OCI-LY7 (cell line): ENCODE data around the gene GOLGA6L10. TPM values are rescaled to one million over a fixed set of nuclear protein-coding genes. Genes with fewer than 3 reads are reported as not detected.
"Not testable (repeated sequence)": the region's sequence is repeated elsewhere in the genome, so short reads cannot be mapped to it uniquely, and the experiment has no call there.

Experiments used
- BruUV-seq: library from RNA; stranded (reverse); fragments of 400-500 nt; replicated peaks from 2 replicates; lab custom pipeline; 2021; lab: Mats Ljungman, UMichigan
- CTCF ChIA-PET: fragments of 300-600 bp; sonication (Branson Sonifier 250); formaldehyde crosslinking; loops from one replicate; lab custom pipeline; 2022; ENCODE audit warnings: antibody characterized with exemption; ENCODE audit not compliant: unreplicated experiment; lab: Charles Lee
- POLR2A ChIA-PET: fragments of 300-600 bp; sonication (Branson Sonifier 250); formaldehyde crosslinking; loops from one replicate; lab custom pipeline; 2022; ENCODE audit warnings: antibody characterized with exemption; lab: Charles Lee
- DNase-seq: peaks from one replicate; pipeline ENCODE4 v3.0.0-alpha.2; 2015; ENCODE audit warnings: low spot score
- H2AFZ ChIP-seq: fragments of 200-600 bp; sonication (generic), shearing (Covaris generic); 2 replicates; pipeline ENCODE4 v1.6.1; 2014; ENCODE audit warnings: mild to moderate bottlenecking, antibody characterized with exemption, low read length, moderate library complexity
- H3K27ac ChIP-seq: fragments of 200-600 bp; sonication (generic); 2 replicates; pipeline ENCODE4 v1.5.1; 2014; ENCODE audit warnings: mixed run types, low read depth, mild to moderate bottlenecking, moderate library complexity, low read length, inconsistent platforms; ENCODE audit not compliant: poor library complexity, severe bottlenecking
- H3K36me3 ChIP-seq: fragments of 200-600 bp; sonication (generic); 2 replicates; pipeline ENCODE4 v1.6.1; 2014; ENCODE audit warnings: mild to moderate bottlenecking, antibody characterized with exemption, low read length, moderate library complexity, mixed read lengths; ENCODE audit not compliant: insufficient read depth
- H3K4me1 ChIP-seq: fragments of 200-600 bp; sonication (generic); 2 replicates; pipeline ENCODE4 v1.5.1; 2014; ENCODE audit warnings: mild to moderate bottlenecking, low read length; ENCODE audit not compliant: insufficient read depth, poor library complexity, severe bottlenecking
- H3K4me2 ChIP-seq: fragments of 200-600 bp; sonication (generic); 2 replicates; pipeline ENCODE4 v1.6.1; 2014; ENCODE audit warnings: mild to moderate bottlenecking, low read length
- H3K4me3 ChIP-seq: fragments of 200-600 bp; sonication (generic); 2 replicates; pipeline ENCODE4 v1.5.1; 2014; ENCODE audit warnings: mild to moderate bottlenecking, low read depth, low read length; ENCODE audit not compliant: poor library complexity, severe bottlenecking
- H3K79me2 ChIP-seq: fragments of 200-600 bp; sonication (generic); 2 replicates; pipeline ENCODE4 v1.6.1; 2016; ENCODE audit warnings: low read depth, mild to moderate bottlenecking, low read length, moderate library complexity, mixed read lengths; ENCODE audit not compliant: insufficient read depth
- H3K9me2 ChIP-seq: fragments of 200-600 bp; sonication (generic); 2 replicates; pipeline ENCODE4 v1.6.1; 2016; ENCODE audit warnings: mild to moderate bottlenecking, low read length, mixed read lengths; ENCODE audit not compliant: insufficient read depth
- H3K9me3 ChIP-seq: fragments of 200-600 bp; sonication (generic); 2 replicates; pipeline ENCODE4 v1.6.1; 2014; ENCODE audit warnings: mild to moderate bottlenecking, mixed run types, low read length, mixed read lengths
- H4K20me1 ChIP-seq: fragments of 200-600 bp; sonication (generic); 2 replicates; pipeline ENCODE4 v1.6.1; 2014; ENCODE audit warnings: mild to moderate bottlenecking, antibody characterized with exemption, low read length, moderate library complexity, mixed read lengths; ENCODE audit not compliant: insufficient read depth
- intact Hi-C: fragments of 100-400 bp; cut with micrococcal nuclease; formaldehyde crosslinking; loops from one replicate; pipeline ENCODE4 v1.10.0; 2022; ENCODE audit not compliant: unreplicated experiment
- total RNA-seq, 2 experiments: library from RNA; depleted of rRNA in 1 of 2; stranded (reverse); fragments of >200 nt in 1 of 2; shearing (Covaris generic) in 1 of 2; gene quantifications; 2 replicates each; pipeline ENCODE4 v1.2.3, GENCODE V29; 2014 to 2022

The GOLGA6L10 gene
- total RNA-seq, 2 experiments from 2014 or later = 0.49 TPM; not detected in 1

- H3K4me1 ChIP-seq, POLR2A ChIA-PET, H3K9me2 ChIP-seq, BruUV-seq, H3K36me3 ChIP-seq, H3K4me3 ChIP-seq, H4K20me1 ChIP-seq, DNase-seq, H3K79me2 ChIP-seq, CTCF ChIA-PET, H2AFZ ChIP-seq, intact Hi-C loops, H3K27ac ChIP-seq, H3K9me3 ChIP-seq, H3K4me2 ChIP-seq: not testable (repeated sequence)
These were observed 11.2 kb downstream of the GOLGA6L10 start for GRCh38 chr15:82338053-82338452.

- CTCF ChIA-PET, H3K4me3 ChIP-seq, H3K79me2 ChIP-seq, H3K36me3 ChIP-seq, POLR2A ChIA-PET, H3K4me1 ChIP-seq, H3K9me3 ChIP-seq, H4K20me1 ChIP-seq, H2AFZ ChIP-seq, H3K9me2 ChIP-seq, H3K4me2 ChIP-seq, DNase-seq, intact Hi-C loops, BruUV-seq, H3K27ac ChIP-seq: not testable (repeated sequence)
These were observed 12.2 kb downstream of the GOLGA6L10 start for GRCh38 chr15:82337051-82337450.

- H3K4me3 ChIP-seq, H3K9me2 ChIP-seq, DNase-seq, intact Hi-C loops, H3K36me3 ChIP-seq, H2AFZ ChIP-seq, POLR2A ChIA-PET, H3K79me2 ChIP-seq, H3K4me1 ChIP-seq, H4K20me1 ChIP-seq, H3K9me3 ChIP-seq, BruUV-seq, CTCF ChIA-PET, H3K27ac ChIP-seq, H3K4me2 ChIP-seq: not testable (repeated sequence)
These were observed 13.1 kb downstream of the GOLGA6L10 start for GRCh38 chr15:82336180-82336647.

- BruUV-seq, POLR2A ChIA-PET, intact Hi-C loops: not testable (repeated sequence)
These were observed 14.3 kb downstream of the GOLGA6L10 start for GRCh38 chr15:82335006-82335405.

GRCh38 chr15:82334554-82334932, 14.7 kb downstream of the GOLGA6L10 start:
- H3K9me3 ChIP-seq, POLR2A ChIA-PET, DNase-seq, BruUV-seq, H3K4me3 ChIP-seq, H2AFZ ChIP-seq, H3K27ac ChIP-seq, intact Hi-C loops, H3K36me3 ChIP-seq, H3K4me1 ChIP-seq, H3K9me2 ChIP-seq, H4K20me1 ChIP-seq, H3K79me2 ChIP-seq, CTCF ChIA-PET, H3K4me2 ChIP-seq: not testable (repeated sequence)

More at GRCh38 chr15:82335006-82335405, 14.3 kb downstream of the GOLGA6L10 start:
- H4K20me1 ChIP-seq, CTCF ChIA-PET, H2AFZ ChIP-seq, H3K4me2 ChIP-seq, DNase-seq, H3K9me3 ChIP-seq, H3K79me2 ChIP-seq, H3K4me1 ChIP-seq, H3K9me2 ChIP-seq, H3K27ac ChIP-seq, H3K4me3 ChIP-seq, H3K36me3 ChIP-seq: not testable (repeated sequence)

- H3K27ac ChIP-seq = peak overlapping the region; percentile 28
- H3K79me2 ChIP-seq, intact Hi-C loops, H3K9me3 ChIP-seq, H3K9me2 ChIP-seq, H2AFZ ChIP-seq, H3K36me3 ChIP-seq, H3K4me1 ChIP-seq, H4K20me1 ChIP-seq, POLR2A ChIA-PET, H3K4me3 ChIP-seq, BruUV-seq, H3K4me2 ChIP-seq, CTCF ChIA-PET: not testable (repeated sequence)
- peak; percentile 14 for DNase-seq
These were observed 15.4 kb downstream of the GOLGA6L10 start for GRCh38 chr15:82333603-82334553.
